Adrenal gland (tissue), 5 donors: Measurements from ENCODE around the gene GAL3ST3.

Source experiments
- CTCF ChIP-seq, 6 experiments: fragments of 450-650 bp in 4 of 6; fragments of 200-600 bp in 2 of 6; sonication (generic) in 1 of 6; IDR thresholded peaks; 1 replicate in 5 of 6; 2 replicates in 1 of 6; pipeline versions ENCODE4 v1.5.1 to v1.8.0; 2016 to 2021; ENCODE audit warnings: antibody characterized with exemption in 6 of 6, mild to moderate bottlenecking in 2 of 6, moderate library complexity in 1 of 6
- POLR2A ChIP-seq, 2 donors: fragments of 450-650 bp; IDR thresholded peaks; one replicate each; pipeline ENCODE4 v1.6.1; 2017; ENCODE audit warnings: antibody characterized with exemption in 2 of 2, mild to moderate bottlenecking in 2 of 2, moderate library complexity in 1 of 2
- donor health status: DM: no; HTN: no; CAD: no.

GRCh38 chr11:66046901-66047300 lies 2.1 kb downstream of the GAL3ST3 start:
- TF ChIP-seq CTCF (IDR thresholded peaks at IDR 0.05), result no peak
- TF ChIP-seq POLR2A (IDR thresholded peaks at IDR 0.05), result no peak
